ENCODE results near the gene SARNP. TPM values are rescaled to one million over a fixed set of nuclear protein-coding genes. Genes with fewer than 3 reads are reported as not detected.
"Not testable (repeated sequence)": the region's sequence is repeated elsewhere in the genome, so short reads cannot be mapped to it uniquely, and the experiment has no call there.

SARNP gene
- total RNA-seq, 1 experiment from 2014 or later = 98.3 TPM

DNA sequence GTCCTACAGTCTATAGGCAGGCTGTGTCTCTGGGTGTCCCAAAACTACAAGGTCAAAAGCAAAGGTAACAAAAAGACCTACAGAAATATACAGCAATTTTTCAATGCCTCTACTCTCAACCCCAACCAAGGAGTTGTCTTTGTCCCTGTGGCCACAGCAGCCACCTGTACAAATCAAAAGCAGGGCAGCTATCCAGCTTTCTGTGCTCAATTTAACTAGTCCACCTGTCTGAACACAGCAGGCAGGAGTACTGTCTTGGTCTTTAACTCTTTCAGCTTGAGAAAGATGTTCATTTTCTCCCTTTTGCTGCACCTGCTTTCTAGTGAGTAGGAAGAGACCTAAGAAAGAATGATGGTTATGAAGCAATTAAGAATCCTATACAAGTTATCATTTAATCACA lies 54.9 kb downstream of the SARNP start:
- no peak for DNase-seq (ENCODE audit: low spot score)
- H3K27me3 Mint-ChIP-seq (ENCODE audit: low read depth) = no peaks in the 10 kb centered on the region
- H3K36me3 Mint-ChIP-seq = peaks cover 46% of the 10 kb centered on the region
- ChIA-PET CTCF (interaction anchor here (1.0 kb wide), 1 partner anchor 24 kb away, joined by 3 read pairs; no protein-coding TSS in a partner anchor), POLR2A (no interaction called here)
- H3K27ac Mint-ChIP-seq = no peak overlapping the region
- ATAC-seq = no peak
- peaks cover 7% of the 10 kb centered on the region for H3K4me1 Mint-ChIP-seq
- no peak for TF ChIP-seq PRRX2 (CRISPR knock-in tag; IDR thresholded peaks at IDR 0.05)
- no peaks in the 10 kb centered on the region for H3K9me3 Mint-ChIP-seq
- H3K4me3 Mint-ChIP-seq = no peak overlapping the region

DNA sequence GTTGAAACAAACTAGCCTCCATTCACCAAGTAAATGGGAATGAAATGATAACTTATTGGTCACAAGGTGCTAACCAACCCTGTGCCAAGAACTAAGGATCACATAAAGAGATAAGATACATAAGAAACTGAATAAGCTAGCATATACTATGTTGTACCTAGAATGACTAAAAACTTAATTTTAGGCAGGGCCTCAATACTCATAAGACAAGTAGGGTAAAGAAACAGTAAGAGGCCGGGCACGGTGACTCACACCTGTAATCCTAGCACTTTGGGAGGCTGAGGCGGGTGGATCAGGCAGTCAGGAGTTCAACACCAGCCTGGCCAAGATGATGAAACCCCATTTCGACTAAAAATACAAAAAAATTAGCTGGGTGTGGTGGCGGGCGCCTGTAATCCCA lies 56.9 kb downstream of the SARNP start:
- no peak for DNase-seq (ENCODE audit: low spot score)
- peaks cover 52% of the 10 kb centered on the region for H3K36me3 Mint-ChIP-seq
- H3K9me3 Mint-ChIP-seq = no peaks in the 10 kb centered on the region
- TF ChIP-seq NFE2L1 (CRISPR knock-in tag; IDR thresholded peaks at IDR 0.05) (no peak), USF1 (CRISPR knock-in tag; IDR thresholded peaks at IDR 0.05) (no peak), ATF2 (CRISPR knock-in tag; IDR thresholded peaks at IDR 0.05; ENCODE audit: borderline replicate concordance, low read depth) (no peak), ATF1 (CRISPR knock-in tag; IDR thresholded peaks at IDR 0.05) (no peak), E2F5 (CRISPR knock-in tag; IDR thresholded peaks at IDR 0.05) (no peak), ATF6 (CRISPR knock-in tag; IDR thresholded peaks at IDR 0.05) (no peak)
- TF ChIP-seq, protein P1, sequence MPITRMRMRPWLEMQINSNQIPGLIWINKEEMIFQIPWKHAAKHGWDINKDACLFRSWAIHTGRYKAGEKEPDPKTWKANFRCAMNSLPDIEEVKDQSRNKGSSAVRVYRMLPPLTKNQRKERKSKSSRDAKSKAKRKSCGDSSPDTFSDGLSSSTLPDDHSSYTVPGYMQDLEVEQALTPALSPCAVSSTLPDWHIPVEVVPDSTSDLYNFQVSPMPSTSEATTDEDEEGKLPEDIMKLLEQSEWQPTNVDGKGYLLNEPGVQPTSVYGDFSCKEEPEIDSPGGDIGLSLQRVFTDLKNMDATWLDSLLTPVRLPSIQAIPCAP (CRISPR knock-in tag; IDR thresholded peaks at IDR 0.05) = no peak
- TF ChIP-seq, protein P2, sequence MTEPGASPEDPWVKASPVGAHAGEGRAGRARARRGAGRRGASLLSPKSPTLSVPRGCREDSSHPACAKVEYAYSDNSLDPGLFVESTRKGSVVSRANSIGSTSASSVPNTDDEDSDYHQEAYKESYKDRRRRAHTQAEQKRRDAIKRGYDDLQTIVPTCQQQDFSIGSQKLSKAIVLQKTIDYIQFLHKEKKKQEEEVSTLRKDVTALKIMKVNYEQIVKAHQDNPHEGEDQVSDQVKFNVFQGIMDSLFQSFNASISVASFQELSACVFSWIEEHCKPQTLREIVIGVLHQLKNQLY (CRISPR knock-in tag; IDR thresholded peaks at IDR 0.05) = no peak
- CTCF ChIA-PET = no interaction called here
- H3K4me1 Mint-ChIP-seq = peaks cover 3% of the 10 kb centered on the region
- POLR2A ChIA-PET = no interaction called here
- no peak for ATAC-seq
- H3K27ac Mint-ChIP-seq = no peak overlapping the region
- H3K27me3 Mint-ChIP-seq (ENCODE audit: low read depth) = no peaks in the 10 kb centered on the region
- H3K4me3 Mint-ChIP-seq = no peak overlapping the region

DNA sequence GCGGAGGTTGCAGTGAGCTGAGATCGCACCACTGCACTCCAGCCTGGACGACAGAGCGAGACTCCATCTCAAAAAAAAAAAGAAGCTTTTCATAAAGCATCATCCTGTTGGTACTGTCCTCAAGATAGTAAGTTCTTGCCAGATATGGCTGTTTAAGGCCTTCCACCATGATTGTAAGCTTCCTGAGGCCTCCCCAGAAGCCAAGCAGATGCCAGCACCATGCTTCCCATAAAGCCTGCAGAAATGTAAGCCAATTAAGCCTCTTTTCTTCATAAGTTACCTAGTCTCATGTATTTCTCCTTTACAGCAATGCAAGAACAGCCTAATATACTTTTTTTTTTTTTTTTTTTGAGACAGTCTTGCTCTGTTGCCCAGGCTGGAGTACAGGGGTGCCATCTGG lies 58.9 kb downstream of the SARNP start:
- not testable (repeated sequence) for DNase-seq (ENCODE audit: low spot score); H3K9me3 Mint-ChIP-seq; H3K27me3 Mint-ChIP-seq (ENCODE audit: low read depth); H3K4me3 Mint-ChIP-seq; ATAC-seq; H3K27ac Mint-ChIP-seq
- POLR2A ChIA-PET = interaction anchor here (1.1 kb wide), 1 partner anchor 12 kb away, joined by 3 read pairs; no protein-coding TSS in a partner anchor
- Mint-ChIP-seq H3K36me3 (peaks cover 56% of the 10 kb centered on the region), H3K4me1 (peaks cover 11% of the 10 kb centered on the region)
- CTCF ChIA-PET = interaction anchor here (1.0 kb wide), 1 partner anchor 15 kb away, joined by 3 read pairs; no protein-coding TSS in a partner anchor

DNA sequence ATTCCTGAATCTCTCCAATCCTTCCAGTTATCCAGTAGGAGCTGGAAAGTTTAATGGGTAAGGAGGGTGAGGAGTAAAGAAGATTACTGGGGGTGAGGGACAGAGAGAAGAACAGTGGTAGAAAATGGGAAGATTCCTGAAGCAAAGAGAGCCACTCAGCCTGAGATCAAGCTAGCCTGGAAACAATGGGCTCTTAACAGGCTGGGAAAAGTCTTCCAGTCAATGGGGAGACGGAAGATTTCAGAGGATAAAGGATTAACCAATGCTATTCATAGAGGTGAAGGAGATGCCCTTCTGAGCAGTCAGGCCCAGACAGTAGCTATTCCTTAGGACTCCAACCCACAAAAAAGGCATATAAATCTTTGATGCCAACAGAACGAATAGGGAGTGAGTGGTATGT lies 59.8 kb downstream of the SARNP start:
- POLR2A ChIA-PET = interaction anchor here (0.6 kb wide), 2 partner anchors 11 to 256 kb away, joined by 3 read pairs; no protein-coding TSS in a partner anchor
- no peak overlapping the region for H3K4me3 Mint-ChIP-seq
- peaks cover 60% of the 10 kb centered on the region for H3K36me3 Mint-ChIP-seq
- H3K27ac Mint-ChIP-seq = peak overlapping the region; percentile 59
- no peak for TF ChIP-seq FOXK1 (CRISPR knock-in tag; IDR thresholded peaks at IDR 0.05)
- no peak for TF ChIP-seq USF1 (CRISPR knock-in tag; IDR thresholded peaks at IDR 0.05)
- no peak for TF ChIP-seq ZNF138 (CRISPR knock-in tag; conservative IDR thresholded peaks at IDR 0.05)
- no peak for TF ChIP-seq E2F1 (CRISPR knock-in tag; IDR thresholded peaks at IDR 0.05)
- no peaks in the 10 kb centered on the region for H3K27me3 Mint-ChIP-seq (ENCODE audit: low read depth)
- no peaks in the 10 kb centered on the region for H3K9me3 Mint-ChIP-seq
- no peak for DNase-seq (ENCODE audit: low spot score)
- H3K4me1 Mint-ChIP-seq = peaks cover 11% of the 10 kb centered on the region
- CTCF ChIA-PET = no interaction called here
- no peak for ATAC-seq

Data from WTC11 (cell line).